Ovary (tissue), 3 donors: Measurements from ENCODE around the gene MNT.

Experiments used
- EP300 ChIP-seq: sonication (generic); formaldehyde crosslinking; IDR thresholded peaks from one replicate; pipeline ENCODE4 v1.6.1; 2017; ENCODE audit warnings: antibody characterized with exemption
- TF ChIP-seq, protein P1 (sequence below), 3 donors: fragments of 450-650 bp in 2 of 3; fragments of 200-600 bp in 1 of 3; IDR thresholded peaks; one replicate each; pipeline versions ENCODE4 v1.5.1 to v1.8.0; 2016 to 2022; ENCODE audit warnings: antibody characterized with exemption in 3 of 3, mild to moderate bottlenecking in 1 of 3
- donor health status: DM: no; HTN: no; CAD: no.

DNA sequence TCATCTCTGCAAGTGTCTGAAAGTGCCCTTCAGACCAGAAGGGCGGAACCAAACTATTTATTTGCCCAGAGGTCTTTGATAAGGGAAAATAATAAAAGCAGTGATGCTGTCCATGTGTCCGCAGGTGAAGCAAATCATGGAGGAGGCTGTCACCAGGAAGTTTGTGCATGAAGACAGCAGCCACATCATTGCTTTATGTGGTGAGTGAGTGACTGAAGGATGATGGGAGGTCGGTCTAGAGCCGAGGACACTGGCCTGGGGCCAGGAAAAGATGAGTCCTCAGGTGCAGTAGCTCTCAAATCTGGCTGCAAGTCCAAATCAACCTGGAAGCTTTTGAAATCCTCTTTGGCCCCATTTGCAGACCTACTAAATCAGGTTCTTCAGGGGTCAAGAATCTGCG, 57.4 kb downstream of the MNT start:
- TF ChIP-seq EP300, result no peak
- TF ChIP-seq, protein P1, sequence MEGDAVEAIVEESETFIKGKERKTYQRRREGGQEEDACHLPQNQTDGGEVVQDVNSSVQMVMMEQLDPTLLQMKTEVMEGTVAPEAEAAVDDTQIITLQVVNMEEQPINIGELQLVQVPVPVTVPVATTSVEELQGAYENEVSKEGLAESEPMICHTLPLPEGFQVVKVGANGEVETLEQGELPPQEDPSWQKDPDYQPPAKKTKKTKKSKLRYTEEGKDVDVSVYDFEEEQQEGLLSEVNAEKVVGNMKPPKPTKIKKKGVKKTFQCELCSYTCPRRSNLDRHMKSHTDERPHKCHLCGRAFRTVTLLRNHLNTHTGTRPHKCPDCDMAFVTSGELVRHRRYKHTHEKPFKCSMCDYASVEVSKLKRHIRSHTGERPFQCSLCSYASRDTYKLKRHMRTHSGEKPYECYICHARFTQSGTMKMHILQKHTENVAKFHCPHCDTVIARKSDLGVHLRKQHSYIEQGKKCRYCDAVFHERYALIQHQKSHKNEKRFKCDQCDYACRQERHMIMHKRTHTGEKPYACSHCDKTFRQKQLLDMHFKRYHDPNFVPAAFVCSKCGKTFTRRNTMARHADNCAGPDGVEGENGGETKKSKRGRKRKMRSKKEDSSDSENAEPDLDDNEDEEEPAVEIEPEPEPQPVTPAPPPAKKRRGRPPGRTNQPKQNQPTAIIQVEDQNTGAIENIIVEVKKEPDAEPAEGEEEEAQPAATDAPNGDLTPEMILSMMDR (IDR thresholded peaks at IDR 0.05), result no peak
